HFFc6 (cell line): ENCODE results near the gene ANKRD6. TPM values are rescaled to one million over a fixed set of nuclear protein-coding genes. Genes with fewer than 3 reads are reported as not detected.
"Not testable (repeated sequence)": the region's sequence is repeated elsewhere in the genome, so short reads cannot be mapped to it uniquely, and the experiment has no call there.

Experiments
- DNase-seq: peaks from one replicate; pipeline ENCODE4 v3.0.0-alpha.2; 2018
- H3K27ac Mint-ChIP-seq: 2 replicates; pipeline ENCODE4 v1.8.0; 2020; ENCODE audit warnings: mild to moderate bottlenecking, mixed read lengths
- H3K27me3 Mint-ChIP-seq: 2 replicates; pipeline ENCODE4 v1.8.0; 2021; ENCODE audit warnings: mild to moderate bottlenecking, moderate library complexity, mixed read lengths; ENCODE audit not compliant: insufficient read depth
- H3K36me3 Mint-ChIP-seq: 2 replicates; pipeline ENCODE4 v1.8.0; 2021; ENCODE audit warnings: low read depth, mixed read lengths
- H3K4me1 Mint-ChIP-seq: 2 replicates; pipeline ENCODE4 v1.8.0; 2020; ENCODE audit warnings: low read depth, mixed read lengths
- H3K4me3 Mint-ChIP-seq: 2 replicates; pipeline ENCODE4 v1.8.0; 2020; ENCODE audit warnings: mild to moderate bottlenecking, moderate library complexity, mixed read lengths
- H3K9me3 Mint-ChIP-seq: 2 replicates; pipeline ENCODE4 v1.8.0; 2020; ENCODE audit warnings: mild to moderate bottlenecking, mixed read lengths
- total RNA-seq, 6 experiments: library from RNA; stranded (reverse); fragmentation: NEBNext Ultra II Directional; extraction: Animal tissue kit (Norgen Biotek cat#: 25700); gene quantifications; 2 replicates in 1 of 6; 3 replicates in 5 of 6; pipeline ENCODE4 v1.2.3, GENCODE V29; 2021
- TF ChIP-seq, protein P1 (sequence below): fragments of 200-600 bp; sonication (generic); IDR thresholded peaks from 2 replicates; pipeline ENCODE4 v1.5.0; 2021; ENCODE audit warnings: antibody characterized with exemption, mild to moderate bottlenecking

Gene ANKRD6
- total RNA-seq, 6 experiments from 2014 or later: not detected

DNA sequence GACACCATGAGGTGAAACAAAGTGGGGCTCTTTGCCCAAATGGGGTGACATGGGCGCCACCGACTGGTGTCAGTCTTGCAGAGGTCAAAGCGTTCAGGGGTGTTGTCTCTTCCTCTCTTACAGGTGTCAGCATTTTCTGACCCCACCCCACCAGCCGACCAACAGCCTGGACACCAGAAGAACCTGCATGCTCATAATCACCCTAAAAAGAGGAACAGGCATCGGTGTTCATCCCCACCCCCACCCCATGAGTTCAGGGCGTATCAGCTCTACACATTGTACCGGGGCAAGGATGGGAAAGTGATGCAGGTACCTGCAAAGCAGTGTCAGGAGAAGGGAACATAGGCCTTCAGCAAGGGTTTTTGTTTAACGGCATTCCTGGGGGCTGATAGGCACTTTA is 190.8 kb downstream of the ANKRD6 start:
- Mint-ChIP-seq H3K27me3 (peaks cover 19% of the 10 kb centered on the region), H3K9me3 (no peaks in the 10 kb centered on the region), H3K27ac (no peak overlapping the region), H3K4me1 (no peaks in the 10 kb centered on the region), H3K36me3 (no peaks in the 10 kb centered on the region), H3K4me3 (no peak overlapping the region)
- TF ChIP-seq, protein P1, sequence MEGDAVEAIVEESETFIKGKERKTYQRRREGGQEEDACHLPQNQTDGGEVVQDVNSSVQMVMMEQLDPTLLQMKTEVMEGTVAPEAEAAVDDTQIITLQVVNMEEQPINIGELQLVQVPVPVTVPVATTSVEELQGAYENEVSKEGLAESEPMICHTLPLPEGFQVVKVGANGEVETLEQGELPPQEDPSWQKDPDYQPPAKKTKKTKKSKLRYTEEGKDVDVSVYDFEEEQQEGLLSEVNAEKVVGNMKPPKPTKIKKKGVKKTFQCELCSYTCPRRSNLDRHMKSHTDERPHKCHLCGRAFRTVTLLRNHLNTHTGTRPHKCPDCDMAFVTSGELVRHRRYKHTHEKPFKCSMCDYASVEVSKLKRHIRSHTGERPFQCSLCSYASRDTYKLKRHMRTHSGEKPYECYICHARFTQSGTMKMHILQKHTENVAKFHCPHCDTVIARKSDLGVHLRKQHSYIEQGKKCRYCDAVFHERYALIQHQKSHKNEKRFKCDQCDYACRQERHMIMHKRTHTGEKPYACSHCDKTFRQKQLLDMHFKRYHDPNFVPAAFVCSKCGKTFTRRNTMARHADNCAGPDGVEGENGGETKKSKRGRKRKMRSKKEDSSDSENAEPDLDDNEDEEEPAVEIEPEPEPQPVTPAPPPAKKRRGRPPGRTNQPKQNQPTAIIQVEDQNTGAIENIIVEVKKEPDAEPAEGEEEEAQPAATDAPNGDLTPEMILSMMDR: no peak
- no peak for DNase-seq

DNA sequence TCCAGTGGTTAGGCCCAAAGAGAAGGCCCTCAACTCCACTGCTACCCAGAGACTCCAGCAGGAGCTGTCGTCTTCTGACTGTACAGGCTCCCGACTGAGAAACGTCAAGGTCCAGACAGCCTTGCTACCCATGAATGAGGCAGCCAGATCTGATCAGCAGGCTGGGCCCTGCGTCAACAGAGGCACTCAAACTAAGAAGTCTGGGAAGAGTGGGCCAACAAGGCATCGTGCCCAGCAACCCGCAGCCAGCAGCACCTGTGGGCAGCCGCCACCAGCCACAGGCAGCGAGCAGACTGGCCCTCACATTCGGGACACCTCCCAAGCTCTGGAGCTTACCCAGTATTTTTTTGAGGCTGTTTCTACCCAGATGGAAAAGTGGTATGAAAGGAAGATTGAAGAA is 197.5 kb downstream of the ANKRD6 start:
- no peak for DNase-seq
- H3K36me3 Mint-ChIP-seq: peaks cover 2% of the 10 kb centered on the region
- H3K27me3 Mint-ChIP-seq: peaks cover 1% of the 10 kb centered on the region; the same call in 1 of the 2 replicates
- no peak overlapping the region for H3K4me3 Mint-ChIP-seq
- no peaks in the 10 kb centered on the region for H3K9me3 Mint-ChIP-seq
- no peak overlapping the region for H3K27ac Mint-ChIP-seq
- TF ChIP-seq, protein P1: no peak
- no peaks in the 10 kb centered on the region for H3K4me1 Mint-ChIP-seq

DNA sequence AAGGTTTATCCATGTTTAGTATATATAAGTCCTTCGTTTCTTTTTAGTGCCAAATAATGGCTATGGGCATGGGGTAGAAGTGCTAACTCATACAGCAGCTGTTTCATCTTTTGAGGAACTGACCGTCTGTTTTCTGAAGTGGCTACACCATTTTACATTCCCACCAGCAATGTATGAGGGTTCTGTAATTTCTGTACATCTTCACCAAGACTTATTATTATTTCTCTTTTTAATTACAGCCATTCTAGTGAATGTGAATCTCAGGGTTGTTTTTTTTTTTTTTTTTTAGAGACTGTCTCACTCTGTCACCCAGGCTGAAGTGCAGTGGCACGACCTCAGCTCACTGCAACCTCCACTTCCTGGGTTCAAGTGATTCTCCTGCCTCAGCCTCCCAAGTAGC is 203.5 kb downstream of the ANKRD6 start:
- H3K27me3 Mint-ChIP-seq, H3K27ac Mint-ChIP-seq, H3K4me3 Mint-ChIP-seq, DNase-seq, H3K9me3 Mint-ChIP-seq: not testable (repeated sequence)
- Mint-ChIP-seq H3K4me1 (peaks cover 36% of the 10 kb centered on the region), H3K36me3 (peaks cover 29% of the 10 kb centered on the region)

DNA sequence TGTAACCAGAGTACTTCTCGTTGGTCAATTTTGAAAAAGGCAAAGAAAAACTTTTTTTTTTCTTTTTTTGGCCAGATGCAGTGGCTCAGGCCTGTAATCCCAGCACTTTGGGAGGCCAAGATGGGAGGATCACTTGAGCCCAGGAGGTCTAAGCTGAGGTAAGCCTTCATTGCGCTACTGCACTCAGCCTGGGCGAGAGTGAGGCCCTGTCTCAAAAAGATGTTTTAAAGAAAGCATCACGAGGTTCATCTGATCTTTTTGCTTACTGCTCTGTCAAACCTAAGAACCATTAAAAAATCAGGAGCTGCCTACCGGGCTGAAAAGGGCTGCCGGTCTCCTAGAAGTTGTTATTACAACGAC is 205.0 kb downstream of the ANKRD6 start:
- peak overlapping the region; percentile 91 for H3K27ac Mint-ChIP-seq
- H3K9me3 Mint-ChIP-seq: no peaks in the 10 kb centered on the region
- TF ChIP-seq, protein P1: no peak
- H3K4me3 Mint-ChIP-seq: peak overlapping the region; percentile 90
- H3K27me3 Mint-ChIP-seq: peaks cover 2% of the 10 kb centered on the region
- H3K4me1 Mint-ChIP-seq: peaks cover 37% of the 10 kb centered on the region
- no peak for DNase-seq
- peaks cover 30% of the 10 kb centered on the region for H3K36me3 Mint-ChIP-seq

DNA sequence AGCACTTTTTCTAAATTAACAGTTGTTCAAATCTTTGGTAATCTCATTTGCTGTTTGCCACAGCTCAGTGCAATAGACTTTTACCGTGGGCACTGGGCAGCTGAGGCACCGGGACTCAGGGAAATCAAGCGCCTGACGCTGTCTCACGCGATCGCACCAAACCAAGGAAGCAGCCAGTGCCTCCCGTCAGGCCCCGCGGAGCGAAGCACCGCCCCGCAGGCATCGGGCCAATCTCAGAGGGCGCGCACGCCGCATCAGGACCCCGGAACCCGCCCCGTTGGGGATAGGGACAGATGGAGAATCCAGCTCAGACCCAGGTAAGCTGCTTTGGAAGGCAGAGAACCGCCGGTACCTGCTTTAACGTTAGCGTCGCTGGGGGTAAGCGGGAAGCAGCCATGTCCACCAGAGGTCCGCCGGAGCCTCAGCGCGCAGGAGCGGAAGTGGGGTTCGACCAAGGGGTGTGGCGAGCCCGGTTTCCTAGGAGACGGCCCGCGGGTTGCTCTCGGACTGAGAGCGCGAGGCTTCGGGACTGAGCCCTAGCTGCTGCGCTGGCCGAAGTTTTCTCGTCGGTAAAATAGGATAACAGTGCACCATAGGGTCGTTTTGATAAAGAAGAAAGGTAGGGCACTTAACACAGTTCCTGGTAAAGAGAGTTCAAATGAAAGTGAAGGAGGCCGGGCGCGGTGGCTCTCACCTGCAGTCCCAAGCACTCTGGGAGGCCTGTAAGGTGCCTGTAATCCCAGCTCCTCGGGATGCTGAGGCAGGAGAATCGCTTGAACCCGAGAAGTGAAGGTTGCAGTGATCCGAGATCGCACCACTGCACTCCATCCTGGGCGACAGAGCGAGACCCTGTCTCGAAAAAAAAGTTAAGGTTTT is 205.6 kb downstream of the ANKRD6 start, which contains the start of gene LYRM2:
Gene LYRM2, minus strand, starts transcription at position 428 of the 876 bp plus-strand sequence. Its CDS starts 31 bp downstream, at position 397.
- peaks cover 37% of the 10 kb centered on the region for H3K4me1 Mint-ChIP-seq
- H3K27me3 Mint-ChIP-seq: peaks cover 2% of the 10 kb centered on the region
- peaks cover 35% of the 10 kb centered on the region for H3K36me3 Mint-ChIP-seq
- no peaks in the 10 kb centered on the region for H3K9me3 Mint-ChIP-seq
- peak; percentile 93 for DNase-seq
- peak within 1 kb of the TSS; percentile 90 for H3K4me3 Mint-ChIP-seq
- TF ChIP-seq, protein P1: no peak
- H3K27ac Mint-ChIP-seq: peak within 1 kb of the TSS; percentile 91

DNA sequence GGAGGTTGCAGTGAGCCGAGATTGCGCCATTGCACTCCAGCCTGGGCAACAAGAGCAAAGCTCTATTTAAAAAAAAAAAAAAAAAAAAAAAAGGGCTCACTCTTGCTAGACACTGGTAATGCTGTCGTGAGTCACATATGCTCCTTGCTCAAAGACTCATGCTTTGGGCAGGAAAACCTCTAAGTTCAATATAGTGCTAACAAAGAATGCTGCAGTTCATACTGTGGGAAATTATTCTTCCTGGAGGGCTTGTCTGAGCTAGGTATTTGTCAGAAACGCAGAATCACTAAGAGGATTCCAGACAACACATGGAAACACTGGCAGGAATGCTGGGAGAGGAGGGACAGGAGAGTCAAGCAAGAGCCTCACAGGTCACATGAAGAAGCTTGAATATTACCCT is 207.9 kb downstream of the ANKRD6 start:
- TF ChIP-seq, protein P1: no peak
- Mint-ChIP-seq H3K9me3 (no peaks in the 10 kb centered on the region), H3K27me3 (peaks cover 2% of the 10 kb centered on the region), H3K27ac (peak overlapping the region; percentile 90), H3K4me3 (0 out of 2 replicates have a peak overlapping the region, but pooled peaks have one; percentile 4), H3K36me3 (peaks cover 36% of the 10 kb centered on the region), H3K4me1 (peaks cover 45% of the 10 kb centered on the region)
- DNase-seq: peak; percentile 84

DNA sequence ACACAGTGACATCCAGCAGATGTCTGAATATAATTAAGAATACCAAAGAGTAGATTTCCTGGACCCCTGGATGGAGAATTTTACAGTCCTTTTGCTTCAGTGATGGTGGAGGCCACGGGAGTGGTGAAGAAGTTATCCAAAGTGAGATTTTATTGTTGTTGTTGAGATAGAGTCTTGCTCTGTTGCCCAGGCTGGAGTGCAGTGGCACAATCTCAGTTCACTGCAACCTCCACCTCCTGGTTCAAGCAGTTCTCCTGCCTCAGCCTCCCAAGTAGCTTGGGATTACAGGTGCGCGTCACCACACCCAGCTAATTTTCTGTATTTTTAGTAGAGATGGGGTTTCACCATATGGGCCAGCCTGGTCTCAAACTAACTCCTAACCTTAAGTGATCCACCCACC is 208.6 kb downstream of the ANKRD6 start:
- H3K4me1 Mint-ChIP-seq: peaks cover 45% of the 10 kb centered on the region
- H3K36me3 Mint-ChIP-seq: peaks cover 30% of the 10 kb centered on the region

More for the DNA sequence above, 208.6 kb downstream of the ANKRD6 start:
- not testable (repeated sequence) for H3K9me3 Mint-ChIP-seq, H3K4me3 Mint-ChIP-seq, DNase-seq, H3K27me3 Mint-ChIP-seq
- H3K27ac Mint-ChIP-seq: peak overlapping the region; percentile 90
